HG03139 (cell line): ENCODE data around the gene GNG14.
A peak's percentile ranks its signal among the peaks of the same experiment; 100 is the strongest.
"Not testable (repeated sequence)": the region's sequence is repeated elsewhere in the genome, so short reads cannot be mapped to it uniquely, and the experiment has no call there.

Source experiments
- ATAC-seq: cut with Tn5 transposase; IDR thresholded peaks from one replicate; pipeline ENCODE4 v1.9.1; 2021; ENCODE audit not compliant: unreplicated experiment

The GNG14 gene

GRCh38 chr19:12722566-12723380 lies 35.0 kb downstream of the GNG14 start:
- peak; percentile 64 for ATAC-seq

- ATAC-seq: no peak
These were observed 35.5 kb downstream of the GNG14 start for GRCh38 chr19:12723381-12723640.

DNA sequence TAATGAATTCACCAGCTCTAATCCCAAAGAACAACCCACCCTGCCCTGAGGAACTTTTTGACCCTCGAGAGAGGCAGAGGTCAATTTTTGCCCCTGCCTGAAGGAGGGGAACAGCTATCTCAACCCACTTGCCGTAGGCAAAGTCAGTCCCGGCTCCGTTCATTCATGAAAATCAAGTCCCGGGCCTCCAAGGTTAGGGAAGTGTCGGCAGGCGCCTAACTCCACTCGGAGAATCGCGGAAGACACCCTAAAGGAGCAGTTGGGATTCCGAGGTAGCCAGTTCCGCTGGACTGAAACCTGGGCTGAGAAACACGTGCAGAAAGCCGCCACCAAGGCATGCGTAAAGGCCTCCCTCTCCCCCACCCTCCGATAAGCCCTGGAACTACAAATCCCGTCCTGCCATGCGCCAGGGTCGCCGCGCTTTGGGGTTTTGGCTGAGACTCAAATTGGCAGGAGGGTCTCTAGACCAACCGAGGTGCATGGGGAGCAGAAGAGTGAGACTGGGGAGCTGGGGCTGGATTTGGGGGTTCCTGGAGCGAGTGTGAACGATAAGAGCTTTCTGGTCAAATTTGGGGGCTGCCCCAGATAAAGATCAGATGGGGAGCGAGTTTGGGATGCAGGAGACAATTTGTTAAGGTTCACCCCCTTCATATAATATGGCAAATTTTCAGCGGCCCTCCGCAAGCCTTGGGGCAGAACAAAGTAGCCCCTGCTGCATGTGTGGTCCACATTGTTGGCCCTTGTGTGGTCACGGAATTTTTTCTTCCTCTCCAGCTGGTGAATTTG lies 36.0 kb downstream of the GNG14 start, which contains the start of gene TNPO2:
Gene TNPO2 (minus strand): TSS at position 292 of the 786 bp plus-strand sequence. CDS start 2,955 bp downstream, outside the sequence.
- no peak for ATAC-seq

GRCh38 chr19:12725612-12726011 lies 37.8 kb downstream of the GNG14 start:
- not testable (repeated sequence) for ATAC-seq

GRCh38 chr19:12726988-12727316 lies 39.2 kb downstream of the GNG14 start:
- no peak for ATAC-seq

DNA sequence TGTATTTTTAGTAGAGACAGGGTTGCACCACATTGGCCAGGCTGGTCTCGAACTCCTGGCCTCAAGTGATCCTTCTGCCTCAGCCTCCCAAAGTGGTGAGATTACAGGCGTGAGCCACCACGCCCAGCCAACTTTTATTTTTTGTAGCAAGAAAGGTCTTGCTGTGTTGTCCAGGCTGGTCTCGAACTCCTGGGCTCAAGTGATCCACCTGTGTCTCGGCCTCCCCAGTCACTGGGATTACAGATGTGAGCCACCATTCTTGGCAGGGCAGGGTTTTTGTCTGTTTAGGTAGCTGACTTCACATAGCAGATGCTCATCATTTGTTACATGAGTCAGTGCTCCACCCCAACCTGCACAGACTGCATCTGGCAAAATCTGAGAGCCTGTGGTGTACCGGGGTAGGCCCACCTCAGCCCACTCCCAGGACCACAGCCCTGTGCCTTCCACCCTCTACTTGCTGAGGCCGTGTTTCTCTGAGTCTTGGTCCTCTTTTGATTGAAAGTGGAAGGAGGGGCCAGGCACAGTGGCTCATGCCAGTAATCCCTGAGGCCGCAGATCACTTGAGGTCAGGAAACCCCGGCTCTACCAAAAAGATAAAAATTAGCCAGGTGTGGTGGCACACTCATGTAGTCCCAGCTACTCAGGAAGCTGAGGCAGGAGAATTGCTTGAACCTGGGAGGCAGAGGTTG lies 40.1 kb downstream of the GNG14 start:
- no peak for ATAC-seq

GRCh38 chr19:12730064-12730463 lies 42.3 kb downstream of the GNG14 start:
- no peak for ATAC-seq

GRCh38 chr19:12731337-12731736 lies 43.5 kb downstream of the GNG14 start:
- ATAC-seq: no peak

DNA sequence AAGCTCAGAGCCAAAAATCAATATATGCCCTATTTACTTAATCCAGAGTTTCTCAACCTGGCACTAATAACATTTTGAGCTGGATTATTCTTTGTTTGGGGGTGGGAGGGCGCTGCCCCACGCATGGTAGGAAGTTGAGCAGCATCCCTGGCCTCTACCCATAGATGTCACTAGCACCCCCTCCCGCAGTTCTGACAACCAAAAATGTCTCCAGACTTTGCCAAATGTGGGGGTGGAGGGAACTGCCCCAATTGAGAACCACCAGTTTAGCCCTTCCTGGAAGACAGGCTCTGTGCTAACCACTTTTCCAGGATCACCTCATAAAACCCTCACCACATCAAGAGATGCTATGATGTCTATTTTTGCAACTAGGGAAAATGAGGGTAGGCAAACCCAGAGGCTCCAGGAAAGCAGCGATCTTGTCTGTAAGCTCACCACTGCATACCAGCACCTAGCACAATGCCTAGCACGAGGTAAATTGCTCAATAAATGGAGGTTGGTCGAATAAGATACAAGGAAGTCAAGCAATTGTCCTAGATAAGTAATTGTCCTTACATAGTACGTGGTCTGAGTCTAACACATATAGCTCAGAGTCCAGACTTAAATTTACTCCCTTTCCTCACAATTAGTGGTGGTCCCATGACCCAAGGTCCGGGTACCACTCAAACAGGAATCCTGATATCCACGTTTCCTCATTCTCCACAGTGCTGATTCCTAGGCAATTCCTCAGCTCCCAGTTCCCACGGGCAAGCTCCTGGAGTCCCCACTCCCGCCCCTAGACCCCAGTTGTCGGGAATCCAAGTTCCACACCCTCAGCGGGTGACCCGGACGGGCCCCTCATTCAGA lies 45.8 kb downstream of the GNG14 start:
- no peak for ATAC-seq

GRCh38 chr19:12736995-12737834 lies 49.4 kb downstream of the GNG14 start, which contains the start of gene GET3:
GET3 (plus strand) TSS chr19:12737497; CDS start chr19:12737506, 9 bp downstream.
- ATAC-seq: peak; percentile 63

DNA sequence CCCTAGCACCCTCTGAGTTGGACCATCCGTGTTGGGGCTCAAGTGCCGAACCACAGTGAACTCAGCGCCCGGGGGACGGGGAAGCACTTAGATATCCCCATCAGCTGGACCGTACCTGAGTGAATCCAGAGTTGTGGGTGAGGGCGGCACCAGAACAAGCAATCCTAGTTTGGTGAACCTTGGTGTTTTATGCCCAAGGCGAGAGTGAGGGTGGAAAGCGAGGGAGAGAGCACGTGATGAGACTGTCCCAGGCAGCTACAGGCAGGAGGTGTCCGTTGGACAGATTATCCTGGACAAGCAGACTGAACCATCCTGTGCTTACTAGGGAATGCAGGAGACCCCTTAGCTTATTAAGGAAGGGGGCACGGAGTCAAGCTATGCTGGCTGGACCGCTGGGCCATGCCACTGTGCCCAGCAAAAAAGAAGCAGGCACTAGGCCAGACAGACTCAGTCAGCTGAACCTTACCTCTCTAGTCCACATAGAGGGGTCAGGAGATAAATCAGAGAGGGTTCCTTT lies 50.1 kb downstream of the GNG14 start:
- ATAC-seq: no peak
